AG09309 (cell line): ENCODE measurements around the gene BRD3OS.

ENCODE experiments used
- DNase-seq: peaks from one replicate; pipeline ENCODE4 v3.0.0-alpha.2; 2010; ENCODE audit warnings: low read depth
- H3K4me3 ChIP-seq: 2 replicates; pipeline ENCODE4 v1.5.1; 2011; ENCODE audit warnings: mild to moderate bottlenecking, low read depth, low read length, moderate library complexity; ENCODE audit not compliant: control insufficient read depth
- TF ChIP-seq, protein P1 (sequence below): IDR thresholded peaks from 2 replicates; pipeline ENCODE4 v1.5.1; 2011; ENCODE audit warnings: mild to moderate bottlenecking, low read depth, low read length, inconsistent platforms; ENCODE audit not compliant: insufficient read depth, control insufficient read depth; ENCODE audit errors: missing control alignments

Gene BRD3OS

DNA sequence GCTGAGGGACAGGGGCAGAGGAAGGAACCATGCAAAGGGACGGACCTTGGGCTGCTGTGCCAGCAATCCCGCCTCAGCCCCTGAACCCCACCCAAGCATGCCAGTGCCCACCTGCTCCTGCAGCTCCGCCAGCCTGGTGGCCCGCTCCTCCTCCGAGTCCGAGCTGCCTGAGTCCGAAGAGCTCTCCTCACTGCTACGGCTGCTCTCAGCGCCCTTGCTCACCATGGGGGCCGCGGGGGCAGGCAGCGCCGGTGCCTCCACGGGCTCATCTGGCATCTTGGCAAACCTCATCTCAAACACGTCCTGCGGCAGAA is 16.3 kb downstream of the BRD3OS start:
- TF ChIP-seq, protein P1, sequence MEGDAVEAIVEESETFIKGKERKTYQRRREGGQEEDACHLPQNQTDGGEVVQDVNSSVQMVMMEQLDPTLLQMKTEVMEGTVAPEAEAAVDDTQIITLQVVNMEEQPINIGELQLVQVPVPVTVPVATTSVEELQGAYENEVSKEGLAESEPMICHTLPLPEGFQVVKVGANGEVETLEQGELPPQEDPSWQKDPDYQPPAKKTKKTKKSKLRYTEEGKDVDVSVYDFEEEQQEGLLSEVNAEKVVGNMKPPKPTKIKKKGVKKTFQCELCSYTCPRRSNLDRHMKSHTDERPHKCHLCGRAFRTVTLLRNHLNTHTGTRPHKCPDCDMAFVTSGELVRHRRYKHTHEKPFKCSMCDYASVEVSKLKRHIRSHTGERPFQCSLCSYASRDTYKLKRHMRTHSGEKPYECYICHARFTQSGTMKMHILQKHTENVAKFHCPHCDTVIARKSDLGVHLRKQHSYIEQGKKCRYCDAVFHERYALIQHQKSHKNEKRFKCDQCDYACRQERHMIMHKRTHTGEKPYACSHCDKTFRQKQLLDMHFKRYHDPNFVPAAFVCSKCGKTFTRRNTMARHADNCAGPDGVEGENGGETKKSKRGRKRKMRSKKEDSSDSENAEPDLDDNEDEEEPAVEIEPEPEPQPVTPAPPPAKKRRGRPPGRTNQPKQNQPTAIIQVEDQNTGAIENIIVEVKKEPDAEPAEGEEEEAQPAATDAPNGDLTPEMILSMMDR, result no peak
- H3K4me3 ChIP-seq, result no peak overlapping the region
- no peak for DNase-seq

DNA sequence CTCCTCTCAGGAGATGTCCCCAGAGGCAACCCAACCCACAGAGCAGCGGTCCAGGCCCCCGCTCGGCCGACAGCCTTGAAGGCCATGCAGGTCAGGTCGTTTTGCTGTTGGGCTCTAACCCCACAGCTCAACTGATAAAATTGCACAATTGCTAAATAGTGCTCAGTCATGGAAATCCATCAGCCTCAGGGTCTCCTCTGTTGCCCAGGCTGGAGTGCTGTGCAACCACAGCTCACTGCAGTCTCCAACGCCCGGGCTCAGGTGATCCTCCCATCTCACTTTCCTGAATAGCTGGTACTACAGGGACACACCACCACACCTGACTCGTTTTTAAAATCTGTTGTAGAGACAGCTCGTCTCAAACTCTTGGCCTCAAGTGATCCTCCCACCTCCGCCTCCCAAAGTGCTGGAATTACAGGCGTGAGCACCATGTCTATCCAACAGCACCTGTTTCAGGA is 18.3 kb downstream of the BRD3OS start:
- no peak overlapping the region for H3K4me3 ChIP-seq
- no peak for DNase-seq
- TF ChIP-seq, protein P1, result no peak

DNA sequence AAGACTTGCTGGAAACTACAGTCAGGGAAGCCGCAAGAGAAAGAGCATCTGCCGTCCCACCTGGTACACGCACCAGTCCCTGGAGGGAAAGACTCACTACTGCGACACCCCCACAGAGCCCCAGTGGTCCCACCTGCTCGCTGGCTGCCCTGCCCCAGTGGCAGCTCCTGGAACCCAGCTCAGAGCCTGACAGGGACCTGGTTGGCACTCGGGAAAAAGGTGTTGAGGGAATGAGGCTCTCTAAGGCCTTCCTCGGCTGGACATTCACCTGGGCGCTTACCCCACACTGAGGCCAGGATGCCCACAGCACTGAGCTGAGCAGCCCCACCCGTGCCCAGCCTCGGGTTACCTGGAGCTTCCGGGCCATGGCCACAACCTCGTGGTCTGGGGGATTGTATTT is 19.7 kb downstream of the BRD3OS start:
- no peak overlapping the region for H3K4me3 ChIP-seq
- no peak for DNase-seq
- TF ChIP-seq, protein P1, result no peak

DNA sequence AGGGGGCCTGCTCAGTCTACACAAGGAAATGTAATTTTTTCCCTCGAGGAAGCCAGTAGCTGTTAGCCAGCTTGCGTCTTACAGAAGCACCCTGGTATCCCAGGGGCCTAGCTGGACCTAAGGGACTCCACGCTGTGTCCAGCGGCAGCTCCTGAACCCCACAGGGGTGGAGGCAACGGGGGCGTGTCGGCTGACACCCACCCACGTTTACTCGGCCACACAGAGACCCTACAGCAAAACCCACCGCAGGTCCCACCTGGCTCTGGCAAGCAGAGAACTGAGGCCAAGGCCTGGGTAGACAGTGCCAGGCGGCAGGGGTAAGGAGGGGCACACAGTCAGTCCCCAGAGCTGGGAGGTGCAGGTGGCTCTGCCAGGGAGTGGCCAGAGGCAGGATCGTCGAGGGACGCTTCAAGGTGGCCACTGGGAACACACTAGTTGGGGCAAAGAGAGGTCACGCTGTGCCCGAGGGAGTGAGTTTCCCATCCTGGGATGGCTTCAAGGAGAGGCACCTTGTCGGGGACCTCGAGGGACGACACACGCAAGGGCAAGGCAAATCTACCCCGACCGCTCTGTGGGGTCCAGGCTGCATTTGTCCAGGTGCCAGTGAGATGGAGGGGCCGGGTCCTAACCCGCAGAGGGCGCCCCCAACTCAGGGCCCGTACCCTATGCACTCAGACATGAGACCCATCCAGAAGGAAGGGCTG is 20.7 kb downstream of the BRD3OS start:
- DNase-seq, result no peak
- no peak overlapping the region for H3K4me3 ChIP-seq
- TF ChIP-seq, protein P1, result no peak

DNA sequence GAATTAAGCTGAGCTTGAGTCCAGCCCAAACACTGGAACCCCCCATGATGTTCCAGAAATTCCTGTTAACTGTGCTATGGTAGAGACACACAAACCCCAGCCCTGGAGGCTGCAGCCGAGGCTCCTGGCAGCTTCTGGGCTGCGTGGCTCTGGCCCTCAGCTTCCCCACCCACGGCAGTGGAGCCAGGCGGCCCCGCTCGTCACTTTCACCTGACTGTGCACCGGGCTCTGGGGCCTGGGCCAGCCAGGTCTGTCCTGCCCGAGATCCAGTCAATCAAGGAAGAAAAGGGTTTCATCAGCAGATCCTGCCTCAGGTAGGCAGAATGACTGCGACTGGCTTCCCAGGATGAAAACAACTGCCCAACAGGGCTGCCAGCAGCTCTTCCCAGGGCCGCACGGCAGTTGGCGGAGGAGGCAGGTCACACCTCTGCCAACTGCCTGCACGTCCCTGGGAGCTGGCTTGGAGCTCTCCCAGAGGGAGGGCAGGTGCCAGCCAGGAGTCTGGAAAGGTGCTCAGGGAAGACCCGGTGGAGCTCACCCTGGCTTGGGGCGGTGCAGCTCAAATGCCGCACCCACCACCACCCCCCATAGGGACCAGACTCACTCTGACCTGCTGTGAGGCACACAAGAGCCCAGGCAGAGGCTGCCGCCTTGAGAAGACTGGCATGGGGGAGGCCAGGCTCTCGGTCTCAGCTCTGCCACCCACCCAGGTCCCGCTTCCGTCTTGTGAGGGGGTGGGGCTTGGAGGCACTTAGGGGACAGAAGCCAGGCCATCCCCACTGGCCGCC is 21.8 kb downstream of the BRD3OS start:
- DNase-seq, result no peak
- TF ChIP-seq, protein P1, result no peak

DNA sequence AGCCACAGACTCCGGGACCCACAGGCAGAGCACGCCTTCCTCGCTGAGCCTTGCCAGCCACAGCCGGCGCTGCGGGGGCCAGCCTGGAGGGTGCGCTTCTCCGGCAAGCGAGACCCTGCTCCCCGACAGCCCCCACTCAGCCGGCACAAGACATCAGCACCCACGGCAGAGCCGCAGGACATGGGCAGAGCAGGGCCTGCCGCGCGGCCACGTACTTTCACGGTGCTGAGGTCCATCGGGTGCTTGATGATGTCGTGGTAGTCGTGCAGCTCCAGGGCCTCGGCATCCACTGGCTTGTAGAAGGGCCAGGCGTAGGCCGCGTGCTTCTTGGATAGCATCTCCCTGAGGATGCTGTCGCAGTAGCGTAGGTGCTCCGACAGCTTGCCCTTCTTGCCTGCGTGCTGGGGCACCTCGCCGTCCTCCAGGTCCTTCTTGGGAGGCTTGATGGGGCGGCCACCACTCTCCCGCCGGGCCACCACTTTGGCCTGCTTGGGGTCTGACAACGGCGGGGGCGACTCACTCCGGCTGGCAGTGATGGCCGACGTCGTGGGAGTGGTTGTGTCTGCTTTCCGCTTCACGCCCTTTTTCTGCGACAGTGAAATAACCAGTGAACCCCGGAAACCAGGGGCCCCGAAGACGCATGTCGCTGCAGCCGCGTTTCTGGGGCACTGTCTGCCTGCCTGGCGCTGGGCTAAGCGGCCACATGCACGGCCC is 22.7 kb downstream of the BRD3OS start:
- TF ChIP-seq, protein P1, result no peak
- DNase-seq, result no peak
- no peak overlapping the region for H3K4me3 ChIP-seq

More for the DNA sequence above, 21.8 kb downstream of the BRD3OS start:
- no peak overlapping the region for H3K4me3 ChIP-seq
